Measurements from ENCODE around the gene BRF1.

GRCh38 chr14:105162669-105162979 lies 138.2 kb downstream of the BRF1 start:
- TF ChIP-seq CTCF (conservative IDR thresholded peaks at IDR 0.05 in 1 of 2, IDR thresholded peaks at IDR 0.05 in 1 of 2; ENCODE audit: low read depth in 1 of 2, low read length in 2 of 2), result no peak
- no peak for TF ChIP-seq EZH2 (IDR thresholded peaks at IDR 0.05; ENCODE audit: low read length, missing control alignments)

Measured in fibroblast of lung (primary cell).